Retinal pigment epithelial cell (primary cell): Measurements from ENCODE around the gene MAST4.

Source experiments
- DNase-seq: peaks from one replicate; pipeline ENCODE4 v3.0.0-alpha.2; 2010; ENCODE audit warnings: low read depth
- H3K4me3 ChIP-seq: 2 replicates; pipeline ENCODE4 v1.5.1; 2011; ENCODE audit warnings: mild to moderate bottlenecking, low read length, control low read depth, moderate library complexity
- CTCF ChIP-seq: conservative IDR thresholded peaks from 2 replicates; pipeline ENCODE4 v1.5.1; 2011; ENCODE audit warnings: low read depth, low read length, control low read depth, inconsistent platforms

MAST4 gene

GRCh38 chr5:67037171-67037570, 441.0 kb downstream of the MAST4 start:
- no peak overlapping the region for H3K4me3 ChIP-seq
- no peak for DNase-seq

GRCh38 chr5:67038817-67039603, 442.8 kb downstream of the MAST4 start:
- H3K4me3 ChIP-seq: no peak overlapping the region
- no peak for DNase-seq
- TF ChIP-seq CTCF: no peak

More at GRCh38 chr5:67037171-67037570, 441.0 kb downstream of the MAST4 start:
- no peak for TF ChIP-seq CTCF

- no peak for TF ChIP-seq CTCF
- DNase-seq: no peak
- H3K4me3 ChIP-seq: no peak overlapping the region
Observed at GRCh38 chr5:67042176-67043003, 446.2 kb downstream of the MAST4 start.

- no peak overlapping the region for H3K4me3 ChIP-seq
- no peak for TF ChIP-seq CTCF
- no peak for DNase-seq
Observed at GRCh38 chr5:67043796-67044511, 447.8 kb downstream of the MAST4 start.

- no peak for TF ChIP-seq CTCF
- no peak overlapping the region for H3K4me3 ChIP-seq
- DNase-seq: no peak
Observed at GRCh38 chr5:67045816-67046740, 449.9 kb downstream of the MAST4 start.

- no peak for DNase-seq
- no peak overlapping the region for H3K4me3 ChIP-seq
- TF ChIP-seq CTCF: no peak
Observed at GRCh38 chr5:67047160-67047559, 451.0 kb downstream of the MAST4 start.
